Activated T-cell treated with anti-CD3 and anti-CD28 coated beads for 1 hour (primary cell): ENCODE results near the gene FHDC1.

Experiments used
- DNase-seq: peaks from one replicate; pipeline ENCODE4 v3.0.0-alpha.2; 2020; ENCODE audit warnings: low read depth

The FHDC1 gene

GRCh38 chr4:152936446-152937335 is 568 bp downstream of the FHDC1 start:
- DNase-seq, result no peak

GRCh38 chr4:152937336-152938236 is 1.5 kb downstream of the FHDC1 start:
- no peak for DNase-seq

- no peak for DNase-seq
Observed at GRCh38 chr4:152938237-152938947, 2.3 kb downstream of the FHDC1 start.

GRCh38 chr4:152939621-152940020 is 3.5 kb downstream of the FHDC1 start:
- no peak for DNase-seq

- no peak for DNase-seq
Observed at GRCh38 chr4:152940461-152940860, 4.3 kb downstream of the FHDC1 start.

DNA sequence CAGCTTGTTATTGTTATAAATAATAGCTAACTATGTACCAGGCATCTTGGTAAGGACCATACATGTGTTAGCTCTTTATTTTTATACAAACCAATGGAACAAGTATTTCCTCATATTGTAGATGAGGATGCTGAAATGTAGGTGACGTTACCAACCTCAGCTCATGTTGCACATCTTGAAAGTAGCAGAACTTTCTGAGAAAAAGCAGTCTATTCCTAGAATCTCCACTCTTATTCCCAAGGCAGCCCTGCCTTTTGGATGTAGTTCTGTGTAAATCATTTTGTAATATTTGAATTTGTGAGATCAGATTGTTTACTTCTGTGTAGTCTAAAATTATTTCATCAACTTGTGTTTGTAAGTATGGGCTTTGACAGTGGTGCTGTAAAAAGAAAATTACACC is 5.3 kb downstream of the FHDC1 start:
- no peak for DNase-seq

DNA sequence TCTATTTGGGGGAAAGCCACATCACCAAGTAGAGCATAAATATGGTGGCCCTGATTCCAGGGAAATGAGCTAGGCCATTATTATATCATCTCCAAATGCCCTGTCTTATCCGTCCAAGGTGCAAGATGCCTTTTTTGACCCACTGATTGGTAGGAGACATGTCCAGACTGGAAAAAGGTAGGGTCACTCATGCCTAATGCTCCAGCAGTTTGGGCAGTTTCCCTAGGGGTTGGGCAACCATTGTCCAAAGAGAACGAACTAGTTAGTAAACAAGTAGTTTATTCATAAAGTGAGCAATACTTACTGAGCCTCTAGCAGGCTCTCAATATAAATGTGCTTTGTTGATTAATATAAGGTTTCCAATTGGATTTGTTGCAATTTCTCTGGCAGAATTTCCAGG is 6.2 kb downstream of the FHDC1 start:
- DNase-seq, result no peak

GRCh38 chr4:152943672-152944071 is 7.5 kb downstream of the FHDC1 start:
- DNase-seq, result no peak

GRCh38 chr4:152944666-152945320 is 8.7 kb downstream of the FHDC1 start:
- DNase-seq, result no peak

DNA sequence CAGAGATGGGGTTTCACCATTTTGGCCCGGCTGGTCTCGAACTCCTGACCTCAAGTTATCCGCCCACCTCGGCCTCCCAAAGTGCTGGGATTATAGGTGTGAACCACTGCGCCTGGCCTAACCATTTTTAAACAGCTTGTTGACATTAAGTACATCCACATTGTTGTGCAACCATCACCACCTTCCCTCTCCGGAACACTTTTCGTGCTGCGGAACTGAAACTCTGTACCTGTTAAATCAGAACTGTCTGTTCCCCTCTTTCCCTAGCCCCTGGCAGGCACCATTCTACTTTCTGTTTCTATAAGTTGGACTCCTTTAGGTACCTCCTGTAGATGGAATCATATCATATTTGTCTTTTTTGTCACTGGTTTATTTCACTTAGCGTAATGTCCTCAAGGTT is 9.5 kb downstream of the FHDC1 start:
- no peak for DNase-seq

- no peak for DNase-seq
Observed at GRCh38 chr4:152946446-152946845, 10.3 kb downstream of the FHDC1 start.

DNA sequence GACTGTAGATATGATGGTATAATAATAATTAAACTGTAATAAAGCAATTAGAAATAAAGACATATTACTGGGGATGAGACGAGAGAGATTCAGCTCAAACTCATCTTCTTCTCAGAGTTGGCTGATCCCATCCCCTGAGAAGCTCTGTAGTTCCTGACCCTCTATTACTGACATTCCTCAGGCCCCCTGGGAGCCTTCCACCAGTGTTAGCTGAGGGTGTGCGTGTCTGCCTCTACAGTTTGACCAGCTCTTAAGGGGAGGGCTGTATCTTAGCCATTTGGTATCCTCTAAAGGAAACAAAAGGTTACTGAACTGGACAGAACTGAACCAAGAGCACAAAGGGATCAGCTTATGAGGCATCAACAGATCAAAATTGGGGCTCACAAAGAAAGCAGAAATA is 11.2 kb downstream of the FHDC1 start:
- DNase-seq, result no peak

- DNase-seq, result no peak
Observed at GRCh38 chr4:152949930-152950329, 13.8 kb downstream of the FHDC1 start.

- no peak for DNase-seq
Observed at GRCh38 chr4:152950402-152951274, 14.5 kb downstream of the FHDC1 start.

GRCh38 chr4:152951348-152951747 is 15.2 kb downstream of the FHDC1 start:
- DNase-seq, result no peak

- no peak for DNase-seq
Observed at GRCh38 chr4:152953514-152953913, 17.4 kb downstream of the FHDC1 start.

- no peak for DNase-seq
Observed at GRCh38 chr4:152954741-152955140, 18.6 kb downstream of the FHDC1 start.

DNA sequence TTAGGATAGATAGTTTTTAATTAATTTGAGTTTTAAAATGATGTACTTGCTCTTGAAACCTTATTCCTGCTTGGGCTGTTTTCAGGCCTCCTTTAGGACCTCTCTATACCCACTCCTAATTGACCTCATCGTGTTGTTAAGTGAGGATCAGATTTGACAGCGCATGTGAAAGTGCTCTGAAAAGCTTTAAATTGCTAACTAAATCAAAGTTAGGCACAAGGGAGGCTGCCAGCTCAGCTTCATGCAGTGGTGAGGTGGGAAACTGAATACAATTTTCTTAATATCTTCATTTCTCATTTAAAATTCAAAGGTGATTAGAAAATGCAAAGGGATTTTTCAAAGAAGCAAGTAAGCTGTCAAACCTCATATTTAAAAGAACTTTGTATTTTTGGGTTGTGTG is 20.0 kb downstream of the FHDC1 start:
- DNase-seq, result no peak

GRCh38 chr4:152956650-152957436 is 20.7 kb downstream of the FHDC1 start:
- DNase-seq, result no peak
